ENCODE data around the gene SPO11. TPM values are rescaled to one million over a fixed set of nuclear protein-coding genes. Genes with fewer than 3 reads are reported as not detected.

Gene SPO11
- total and polyA plus RNA-seq, 9 of the 15 experiments (the other 6 are each of a cell fraction or from before 2014, with no cell fraction given): not detected

- TF ChIP-seq ARID4B (CRISPR knock-in tag; IDR thresholded peaks at IDR 0.05) (0 out of 2 replicates have a peak, but pooled peaks have one; percentile 24), HMBOX1 (IDR thresholded peaks at IDR 0.05) (no peak), ID3 (CRISPR knock-in tag; IDR thresholded peaks at IDR 0.05) (no peak), ID3 (tag; IDR thresholded peaks at IDR 0.05) (0 out of 2 replicates have a peak, but pooled peaks have one; percentile 46), E2F6 (IDR thresholded peaks at IDR 0.05; ENCODE audit: borderline replicate concordance in 1 of 2, extremely low read depth in 1 of 2, insufficient read depth in 1 of 2, insufficient read length in 1 of 2, low read depth in 1 of 2, low read length in 1 of 2, poor library complexity in 1 of 2, severe bottlenecking in 1 of 2) (peak; percentile 61 to 88), NKRF (IDR thresholded peaks at IDR 0.05; ENCODE audit: borderline replicate concordance) (peak; percentile 88), PHF20 (IDR thresholded peaks at IDR 0.05; ENCODE audit: partially characterized antibody) (peak; percentile 95), POLR2AphosphoS5 (IDR thresholded peaks at IDR 0.05; ENCODE audit: control insufficient read depth, insufficient read depth, low read depth, low read length) (peak; percentile 62; the same call in 1 of the 2 replicates)
Measured at GRCh38 chr20:57351042-57351783, 21.6 kb downstream of the SPO11 start, which contains the start of gene RAE1 (continued).
